ENCODE measurements around the gene IGFBP7. TPM values are rescaled to one million over a fixed set of nuclear protein-coding genes. Genes with fewer than 3 reads are reported as not detected.

IGFBP7 gene
- total and polyA plus RNA-seq, 2 of the 8 experiments (the other 6 are each of a cell fraction or from before 2014, with no cell fraction given): 0.17 to 0.48 TPM

GRCh38 chr4:57119054-57119651 is 9.0 kb upstream of the IGFBP7 start (continued):
- TF ChIP-seq CHD7 (IDR thresholded peaks at IDR 0.05; ENCODE audit: insufficient replicate concordance, low read length) (no peak), NANOG (IDR thresholded peaks at IDR 0.05; ENCODE audit: insufficient read depth, low read depth, low read length, poor library complexity, severe bottlenecking) (no peak), BACH1 (IDR thresholded peaks at IDR 0.05; ENCODE audit: low read length) (no peak), SIRT6 (IDR thresholded peaks at IDR 0.05; ENCODE audit: low read length) (no peak), SIN3A (conservative IDR thresholded peaks at IDR 0.05 in 1 of 2, IDR thresholded peaks at IDR 0.05 in 1 of 2; ENCODE audit: low read depth in 1 of 2, low read length in 2 of 2) (no peak), RFX5 (IDR thresholded peaks at IDR 0.05; ENCODE audit: borderline replicate concordance, low read depth, low read length) (no peak), KDM1A (IDR thresholded peaks at IDR 0.05; ENCODE audit: borderline replicate concordance, low read length) (no peak), TCF12 (IDR thresholded peaks at IDR 0.05; ENCODE audit: low read depth, low read length) (no peak), TAF1 (IDR thresholded peaks at IDR 0.05; ENCODE audit: low read depth, low read length) (no peak), POLR2AphosphoS5 (IDR thresholded peaks at IDR 0.05; ENCODE audit: low read depth, low read length) (no peak), SP1 (IDR thresholded peaks at IDR 0.05; ENCODE audit: low read depth, low read length) (no peak)
